ENCODE data around the gene ARHGEF28. TPM values are rescaled to one million over a fixed set of nuclear protein-coding genes. Genes with fewer than 3 reads are reported as not detected.

ARHGEF28 gene
- total and polyA plus RNA-seq, 9 of the 15 experiments (the other 6 are each of a cell fraction or from before 2014, with no cell fraction given), result 0.27 TPM; not detected in 8

- Histone ChIP-seq H3K36me3 (ENCODE audit: control insufficient read depth, insufficient read depth, low read length) (no peaks in the 10 kb centered on the region), H3K27me3 (ENCODE audit: control insufficient read depth in 2 of 2, insufficient read depth in 2 of 2, low read length in 2 of 2) (peaks cover 0 to 2% of the 10 kb centered on the region in 2 experiments; a peak in 2 of 5 replicates), H3K4me1 (replicated peaks in 1 of 2; ENCODE audit: control insufficient read depth in 2 of 2, insufficient read depth in 2 of 2, low read length in 2 of 2) (no peaks in the 10 kb centered on the region), H3K4me3 (no peak overlapping the region), H3K27ac (ENCODE audit: extremely low read depth, low read depth, low read length) (no peak overlapping the region), H3K9me3 (replicated peaks; ENCODE audit: control insufficient read depth, insufficient read depth, low read depth, low read length) (no peaks in the 10 kb centered on the region), H2AFZ (ENCODE audit: low read depth, low read length) (no peak overlapping the region), H3K9ac (ENCODE audit: insufficient read depth in 1 of 2, low read depth in 2 of 2, low read length in 2 of 2) (no peak overlapping the region), H3K4me2 (ENCODE audit: insufficient read depth, low read length) (no peak overlapping the region), H4K20me1 (replicated peaks; ENCODE audit: control insufficient read depth, insufficient read depth, low read length) (no peaks in the 10 kb centered on the region), H3K9me1 (ENCODE audit: control insufficient read depth, insufficient read depth, low read length) (no peaks in the 10 kb centered on the region), H3K79me2 (ENCODE audit: control insufficient read depth, insufficient read depth, low read length) (no peaks in the 10 kb centered on the region)
- in situ Hi-C loops (cut with MboI), result no loop called here
- POLR2A ChIA-PET, result interaction anchor here (0.6 kb wide), 1 partner anchor 109 kb away, joined by 3 read pairs; no protein-coding TSS in a partner anchor
- ATAC-seq (no peak), DNase-seq (ENCODE audit: extremely low read depth in 1 of 4, low spot score in 3 of 4) (no peak), FAIRE-seq (no peak)
- intact Hi-C loops (cut with micrococcal nuclease), result no loop called here
- CTCF ChIA-PET (ENCODE audit: low intra/inter-chr PET ratio), result no interaction called here
- TF ChIP-seq SETDB1 (IDR thresholded peaks at IDR 0.05; ENCODE audit: low read length), result no peak
- TF ChIP-seq HES1 (IDR thresholded peaks at IDR 0.05; ENCODE audit: low read depth), result no peak
- no TSS peak for BruUV-seq (replicated peaks)
- WGBS (ENCODE audit: insufficient coverage, low coverage, missing lambda C conversion rate), result 0% methylated on average over 4 of the region's 4 CpGs
Measured at GRCh38 chr5:73935719-73936118, 309.7 kb downstream of the ARHGEF28 start.

- Histone ChIP-seq H3K9me1 (ENCODE audit: control insufficient read depth, insufficient read depth, low read length) (no peaks in the 10 kb centered on the region), H3K9me3 (replicated peaks; ENCODE audit: control insufficient read depth, insufficient read depth, low read depth, low read length) (no peaks in the 10 kb centered on the region), H3K9ac (ENCODE audit: insufficient read depth in 1 of 2, low read depth in 2 of 2, low read length in 2 of 2) (no peak overlapping the region), H3K4me1 (replicated peaks in 1 of 2; ENCODE audit: control insufficient read depth in 2 of 2, insufficient read depth in 2 of 2, low read length in 2 of 2) (no peaks in the 10 kb centered on the region), H3K27me3 (ENCODE audit: control insufficient read depth in 2 of 2, insufficient read depth in 2 of 2, low read length in 2 of 2) (peaks cover 0 to 2% of the 10 kb centered on the region in 2 experiments; a peak in 2 of 5 replicates), H3K79me2 (ENCODE audit: control insufficient read depth, insufficient read depth, low read length) (no peaks in the 10 kb centered on the region), H4K20me1 (replicated peaks; ENCODE audit: control insufficient read depth, insufficient read depth, low read length) (no peaks in the 10 kb centered on the region), H3K4me2 (ENCODE audit: insufficient read depth, low read length) (no peak overlapping the region), H3K27ac (ENCODE audit: extremely low read depth, low read depth, low read length) (no peak overlapping the region), H3K36me3 (ENCODE audit: control insufficient read depth, insufficient read depth, low read length) (no peaks in the 10 kb centered on the region), H3K4me3 (no peak overlapping the region), H2AFZ (ENCODE audit: low read depth, low read length) (no peak overlapping the region)
- BruUV-seq (replicated peaks), result no TSS peak
- in situ Hi-C loops (cut with MboI) (no loop called here), intact Hi-C loops (cut with micrococcal nuclease) (no loop called here)
- ChIA-PET CTCF (ENCODE audit: low intra/inter-chr PET ratio) (no interaction called here), POLR2A (interaction anchor here (0.6 kb wide), 1 partner anchor 802 kb away, joined by 4 read pairs; no protein-coding TSS in a partner anchor)
- no peak for DNase-seq (ENCODE audit: extremely low read depth in 1 of 4, low spot score in 3 of 4)
- 1% methylated on average over 5 of the region's 5 CpGs for WGBS (ENCODE audit: insufficient coverage, low coverage, missing lambda C conversion rate)
- no peak for ATAC-seq
- TF ChIP-seq SMC3 (conservative IDR thresholded peaks at IDR 0.05; ENCODE audit: insufficient read depth, low read depth, low read length) (no peak), ZNF324 (CRISPR knock-in tag; IDR thresholded peaks at IDR 0.05) (no peak), ZNF316 (IDR thresholded peaks at IDR 0.05) (peak; percentile 5; the same call in 1 of the 2 replicates), KLF10 (CRISPR knock-in tag; IDR thresholded peaks at IDR 0.05) (no peak), GTF2E2 (tag; IDR thresholded peaks at IDR 0.05) (no peak), ZNF830 (CRISPR knock-in tag; IDR thresholded peaks at IDR 0.05) (no peak)
- no peak for FAIRE-seq
Measured at GRCh38 chr5:73938280-73938937, 312.4 kb downstream of the ARHGEF28 start.
